Ishikawa (cell line): Measurements from ENCODE around the gene GRK5.

Experiments used
- CEBPB ChIP-seq: IDR thresholded peaks from 2 replicates; pipeline ENCODE4 v1.6.1; 2012
- CREB1 ChIP-seq: IDR thresholded peaks from 2 replicates; pipeline ENCODE4 v1.6.1; 2012; ENCODE audit warnings: low read depth
- EGR1 ChIP-seq: IDR thresholded peaks from 2 replicates; pipeline ENCODE4 v1.6.1; 2012
- EP300 ChIP-seq: IDR thresholded peaks from 2 replicates; pipeline ENCODE4 v1.6.1; 2012; ENCODE audit warnings: borderline replicate concordance
- FOXM1 ChIP-seq: IDR thresholded peaks from 2 replicates; pipeline ENCODE4 v1.6.1; 2012; ENCODE audit warnings: low read depth, borderline replicate concordance
- NFIC ChIP-seq: IDR thresholded peaks from 2 replicates; pipeline ENCODE4 v1.6.1; 2012
- RAD21 ChIP-seq: IDR thresholded peaks from 2 replicates; pipeline ENCODE4 v1.6.1; 2012; ENCODE audit warnings: low read depth
- TAF1 ChIP-seq: IDR thresholded peaks from 2 replicates; pipeline ENCODE4 v1.6.1; 2012; ENCODE audit warnings: low read depth, mild to moderate bottlenecking
- TCF12 ChIP-seq: IDR thresholded peaks from 2 replicates; pipeline ENCODE4 v1.6.1; 2012; ENCODE audit warnings: low read depth
- TEAD4 ChIP-seq: IDR thresholded peaks from 2 replicates; pipeline ENCODE4 v1.6.1; 2012
- YY1 ChIP-seq: IDR thresholded peaks from 2 replicates; pipeline ENCODE4 v1.6.1; 2012; ENCODE audit warnings: low read depth
- ZBTB7A ChIP-seq: IDR thresholded peaks from 2 replicates; pipeline ENCODE4 v1.6.1; 2012; ENCODE audit warnings: low read depth
- TF ChIP-seq, protein P1 (sequence below): IDR thresholded peaks from 2 replicates; pipeline ENCODE4 v1.6.1; 2012
- TF ChIP-seq, protein P2 (sequence below): IDR thresholded peaks from 2 replicates; pipeline ENCODE4 v1.6.1; 2012
- TF ChIP-seq, protein P3 (sequence below): IDR thresholded peaks from 2 replicates; pipeline ENCODE4 v1.6.1; 2012; ENCODE audit warnings: low read depth, mild to moderate bottlenecking

GRK5 gene

DNA sequence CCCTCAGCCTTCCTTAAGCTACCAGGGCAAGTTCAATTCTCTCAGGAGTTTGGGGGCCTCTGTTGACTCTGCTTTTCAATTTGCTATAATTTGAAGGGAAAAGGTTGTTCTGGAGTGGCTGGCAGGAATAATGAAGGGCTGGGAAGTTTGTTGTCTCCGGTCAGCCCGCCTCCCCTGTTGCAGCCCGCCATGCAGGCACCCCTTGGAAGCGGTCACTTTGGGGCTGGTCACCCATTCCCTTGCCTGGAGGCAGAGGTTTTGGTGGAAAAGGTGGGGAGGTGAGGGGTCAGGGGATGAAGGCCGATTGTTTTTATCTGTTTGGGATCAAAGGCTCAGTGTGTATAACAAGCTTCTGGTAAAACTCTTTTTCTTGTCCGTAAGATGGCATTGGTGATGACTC lies 79.1 kb downstream of the GRK5 start:
- TF ChIP-seq CREB1 (no peak), TCF12 (no peak), YY1 (no peak), NFIC (no peak), TAF1 (no peak), EP300 (no peak), EGR1 (no peak), CEBPB (no peak), RAD21 (no peak), ZBTB7A (no peak)
- TF ChIP-seq, protein P1, sequence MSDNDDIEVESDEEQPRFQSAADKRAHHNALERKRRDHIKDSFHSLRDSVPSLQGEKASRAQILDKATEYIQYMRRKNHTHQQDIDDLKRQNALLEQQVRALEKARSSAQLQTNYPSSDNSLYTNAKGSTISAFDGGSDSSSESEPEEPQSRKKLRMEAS, result no peak
- TF ChIP-seq, protein P2, sequence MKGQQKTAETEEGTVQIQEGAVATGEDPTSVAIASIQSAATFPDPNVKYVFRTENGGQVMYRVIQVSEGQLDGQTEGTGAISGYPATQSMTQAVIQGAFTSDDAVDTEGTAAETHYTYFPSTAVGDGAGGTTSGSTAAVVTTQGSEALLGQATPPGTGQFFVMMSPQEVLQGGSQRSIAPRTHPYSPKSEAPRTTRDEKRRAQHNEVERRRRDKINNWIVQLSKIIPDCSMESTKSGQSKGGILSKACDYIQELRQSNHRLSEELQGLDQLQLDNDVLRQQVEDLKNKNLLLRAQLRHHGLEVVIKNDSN, result no peak
- TF ChIP-seq, protein P3, sequence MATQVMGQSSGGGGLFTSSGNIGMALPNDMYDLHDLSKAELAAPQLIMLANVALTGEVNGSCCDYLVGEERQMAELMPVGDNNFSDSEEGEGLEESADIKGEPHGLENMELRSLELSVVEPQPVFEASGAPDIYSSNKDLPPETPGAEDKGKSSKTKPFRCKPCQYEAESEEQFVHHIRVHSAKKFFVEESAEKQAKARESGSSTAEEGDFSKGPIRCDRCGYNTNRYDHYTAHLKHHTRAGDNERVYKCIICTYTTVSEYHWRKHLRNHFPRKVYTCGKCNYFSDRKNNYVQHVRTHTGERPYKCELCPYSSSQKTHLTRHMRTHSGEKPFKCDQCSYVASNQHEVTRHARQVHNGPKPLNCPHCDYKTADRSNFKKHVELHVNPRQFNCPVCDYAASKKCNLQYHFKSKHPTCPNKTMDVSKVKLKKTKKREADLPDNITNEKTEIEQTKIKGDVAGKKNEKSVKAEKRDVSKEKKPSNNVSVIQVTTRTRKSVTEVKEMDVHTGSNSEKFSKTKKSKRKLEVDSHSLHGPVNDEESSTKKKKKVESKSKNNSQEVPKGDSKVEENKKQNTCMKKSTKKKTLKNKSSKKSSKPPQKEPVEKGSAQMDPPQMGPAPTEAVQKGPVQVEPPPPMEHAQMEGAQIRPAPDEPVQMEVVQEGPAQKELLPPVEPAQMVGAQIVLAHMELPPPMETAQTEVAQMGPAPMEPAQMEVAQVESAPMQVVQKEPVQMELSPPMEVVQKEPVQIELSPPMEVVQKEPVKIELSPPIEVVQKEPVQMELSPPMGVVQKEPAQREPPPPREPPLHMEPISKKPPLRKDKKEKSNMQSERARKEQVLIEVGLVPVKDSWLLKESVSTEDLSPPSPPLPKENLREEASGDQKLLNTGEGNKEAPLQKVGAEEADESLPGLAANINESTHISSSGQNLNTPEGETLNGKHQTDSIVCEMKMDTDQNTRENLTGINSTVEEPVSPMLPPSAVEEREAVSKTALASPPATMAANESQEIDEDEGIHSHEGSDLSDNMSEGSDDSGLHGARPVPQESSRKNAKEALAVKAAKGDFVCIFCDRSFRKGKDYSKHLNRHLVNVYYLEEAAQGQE, result no peak

DNA sequence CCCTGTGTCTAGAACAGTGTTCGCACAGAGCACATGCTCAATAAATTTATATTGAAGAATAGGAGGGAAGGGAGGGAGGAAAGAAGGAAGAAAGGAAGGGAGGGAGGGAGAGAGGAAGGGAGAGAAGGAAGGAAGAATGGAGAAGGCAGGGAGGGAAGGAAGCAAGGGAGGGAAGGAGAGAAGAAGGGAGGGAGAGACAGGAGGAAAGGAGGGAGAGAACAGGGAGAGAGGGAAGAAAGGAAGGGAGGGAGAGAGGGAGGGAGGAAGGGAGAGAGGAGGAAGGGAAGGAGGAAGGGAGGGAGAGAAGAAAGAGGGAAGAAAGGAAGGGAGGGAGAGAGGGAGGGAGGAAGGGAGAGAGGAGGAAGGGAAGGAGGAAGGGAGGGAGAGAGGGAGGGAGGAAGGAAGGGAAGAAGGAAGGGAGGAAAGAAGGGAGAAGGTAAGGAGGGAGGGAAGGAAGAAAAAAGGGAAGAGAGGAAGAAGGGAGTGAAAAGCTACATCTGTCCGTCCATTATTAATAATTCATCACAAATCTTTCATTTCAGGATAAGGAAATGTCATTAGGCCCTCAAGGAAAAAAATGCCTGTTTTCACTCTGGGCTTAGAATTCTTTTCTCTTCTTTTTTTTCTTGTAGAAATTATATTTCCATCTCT lies 79.7 kb downstream of the GRK5 start:
- TF ChIP-seq CEBPB (no peak), EGR1 (no peak), TAF1 (no peak), FOXM1 (no peak), EP300 (no peak), NFIC (no peak), ZBTB7A (no peak), YY1 (no peak), RAD21 (no peak)
- TF ChIP-seq, protein P1, result no peak
- TF ChIP-seq, protein P2, result no peak

DNA sequence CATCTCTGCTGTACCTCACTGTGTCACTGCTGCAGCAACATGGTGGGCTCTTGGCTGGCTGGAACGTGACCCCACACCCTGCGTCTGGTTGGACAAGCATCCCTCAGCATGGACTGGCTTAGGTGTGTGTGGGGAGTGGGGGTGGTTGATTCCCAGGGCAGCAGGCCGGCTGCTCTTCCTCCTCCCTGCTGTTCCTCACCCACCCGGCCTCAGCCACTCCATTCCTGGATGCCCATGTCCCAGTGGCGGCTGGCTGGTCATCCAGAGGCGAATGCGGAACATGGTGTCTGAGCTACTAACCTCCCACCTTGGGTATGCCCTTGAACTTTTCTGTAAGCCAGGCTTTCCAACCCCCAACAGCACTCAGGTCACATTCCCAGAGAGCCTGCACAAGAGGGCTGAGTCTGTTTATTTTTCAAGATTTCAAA lies 81.2 kb downstream of the GRK5 start:
- TF ChIP-seq EP300 (no peak), TEAD4 (no peak), TCF12 (no peak), YY1 (no peak), ZBTB7A (no peak), RAD21 (no peak), TAF1 (no peak), NFIC (no peak), FOXM1 (no peak), EGR1 (no peak), CREB1 (no peak), CEBPB (no peak)
- TF ChIP-seq, protein P3, result no peak
- TF ChIP-seq, protein P1, result no peak
- TF ChIP-seq, protein P2, result no peak

DNA sequence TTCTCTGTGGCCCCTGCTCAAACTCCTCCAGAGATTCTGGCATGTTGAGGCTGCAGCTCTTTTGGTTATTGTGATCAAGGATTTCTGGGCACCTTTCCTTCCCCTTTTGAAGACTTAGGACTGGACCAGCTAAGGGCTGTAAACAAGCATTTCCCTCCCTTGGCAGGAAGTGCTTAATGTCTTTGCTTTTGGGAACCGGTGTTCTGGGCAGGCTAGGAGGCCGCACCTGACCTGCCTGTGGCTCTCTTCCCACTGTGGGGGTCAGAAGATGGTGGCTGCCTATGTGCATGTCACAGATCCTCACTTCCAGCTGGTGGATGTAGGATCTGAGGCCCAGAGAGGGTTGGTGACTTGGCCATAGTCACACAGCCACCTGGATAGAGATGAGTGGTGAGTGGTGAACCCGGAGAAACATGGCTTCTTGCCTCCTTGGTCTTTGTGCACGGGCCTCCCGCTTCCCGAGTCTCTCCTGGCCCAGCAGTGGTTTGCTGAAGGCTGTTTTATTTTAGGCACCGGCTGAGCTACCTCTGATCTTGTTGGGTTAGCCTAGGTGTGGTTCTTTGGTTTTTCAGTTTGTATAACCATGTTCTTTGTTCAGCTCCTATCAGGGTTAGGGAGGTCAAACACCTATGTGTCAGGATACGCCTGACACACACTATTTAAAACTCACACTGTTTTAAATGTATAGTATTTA lies 82.0 kb downstream of the GRK5 start:
- TF ChIP-seq EP300, result no peak
- TF ChIP-seq, protein P2, result no peak
